HG03460 (cell line): ENCODE results near the gene NCOA7.
"Not testable (repeated sequence)": the region's sequence is repeated elsewhere in the genome, so short reads cannot be mapped to it uniquely, and the experiment has no call there.

ENCODE experiments used
- ATAC-seq: cut with Tn5 transposase; IDR thresholded peaks from one replicate; pipeline ENCODE4 v1.9.1; 2021; ENCODE audit not compliant: unreplicated experiment

The NCOA7 gene

DNA sequence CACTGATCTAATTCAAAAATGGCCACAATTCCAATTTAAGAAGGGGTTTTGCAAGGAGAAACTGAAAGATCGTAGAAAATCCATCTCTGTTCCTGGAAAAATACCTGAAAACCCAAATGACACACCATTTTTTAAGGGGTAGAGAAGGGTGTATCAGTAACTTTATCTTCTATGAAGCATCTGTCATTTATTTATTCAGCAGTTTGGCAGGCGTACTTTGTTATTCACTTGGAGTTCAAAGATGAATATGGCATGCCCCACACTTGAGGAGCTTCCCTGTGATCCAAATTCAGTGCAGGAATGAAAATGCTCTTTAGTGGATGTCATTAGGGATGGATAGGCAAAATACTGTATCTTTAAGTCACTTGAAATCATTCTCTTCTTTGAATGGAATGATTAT lies 173.1 kb downstream of the NCOA7 start:
- ATAC-seq, result no peak

DNA sequence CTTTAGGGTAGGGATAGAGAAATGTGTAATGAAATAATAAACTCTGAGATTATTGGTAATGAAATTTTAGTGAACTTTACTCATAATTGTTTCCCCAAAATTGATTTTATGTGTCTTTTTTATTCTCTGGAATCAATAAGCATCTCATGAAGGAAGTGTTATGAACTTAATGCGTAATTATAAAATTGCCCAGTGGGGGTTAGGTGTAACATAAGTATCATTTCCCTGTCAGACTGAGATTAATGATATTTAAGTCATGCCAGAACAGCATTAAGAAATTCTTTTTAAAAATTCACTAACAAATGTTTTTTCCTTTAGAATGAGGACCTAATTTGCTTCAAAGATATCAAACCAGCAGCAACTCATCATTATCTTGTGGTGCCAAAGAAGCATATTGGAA lies 175.8 kb downstream of the NCOA7 start:
- ATAC-seq, result no peak

DNA sequence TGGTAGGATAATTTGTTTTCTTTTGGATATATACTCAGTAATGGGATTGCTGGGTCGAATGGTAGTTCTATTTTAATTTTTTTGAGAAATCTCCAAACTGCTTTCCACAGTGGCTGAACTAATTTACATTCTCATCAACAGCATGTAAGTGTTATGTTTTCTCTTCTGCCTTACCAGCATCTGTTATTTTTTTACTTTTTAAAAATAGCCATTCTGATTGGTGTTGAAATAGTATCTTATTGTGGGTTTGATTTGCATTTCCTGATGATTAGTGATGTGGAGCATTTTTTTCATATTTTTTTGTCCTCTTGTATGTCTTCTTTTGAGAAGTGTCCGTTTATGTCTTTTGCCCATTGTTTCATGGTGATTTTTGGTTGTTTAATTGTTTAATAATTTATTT lies 177.7 kb downstream of the NCOA7 start:
- no peak for ATAC-seq

DNA sequence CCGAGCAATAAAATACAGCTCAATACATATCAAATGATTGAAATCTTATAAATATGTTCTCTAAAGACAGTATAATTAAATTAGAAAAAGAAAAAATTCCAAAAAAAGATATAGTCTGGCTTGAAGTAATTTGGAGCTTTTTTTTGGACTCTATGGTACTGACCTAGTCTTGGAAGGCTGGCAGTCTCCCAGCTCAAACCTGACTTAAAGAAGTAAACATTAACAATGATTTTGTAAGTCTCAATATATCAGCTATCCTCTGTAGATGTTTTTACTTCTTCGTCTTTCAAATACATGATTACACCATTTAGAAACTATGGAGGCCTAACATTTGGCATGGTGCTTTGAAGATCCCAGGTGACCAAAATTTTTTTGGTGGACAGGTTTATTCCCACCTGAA lies 180.0 kb downstream of the NCOA7 start:
- no peak for ATAC-seq

DNA sequence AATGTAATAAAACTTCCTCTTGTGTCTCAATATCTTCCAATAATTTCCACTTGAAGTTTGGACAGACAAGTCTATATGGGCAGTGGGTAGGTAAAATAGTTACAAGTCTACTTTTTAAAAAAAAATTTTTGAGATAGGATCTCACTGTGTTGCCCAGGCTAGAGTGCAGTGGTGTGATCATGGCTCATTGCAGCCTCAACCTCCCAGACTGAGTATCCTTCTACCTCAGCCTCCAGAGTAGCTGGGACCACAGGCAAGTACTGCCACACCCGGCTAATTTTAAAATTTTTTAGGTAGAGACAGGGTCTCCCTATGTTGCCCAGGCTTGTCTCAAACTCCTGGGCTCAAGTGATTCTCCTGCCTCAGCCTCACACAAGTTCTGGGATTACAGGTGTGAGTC lies 181.7 kb downstream of the NCOA7 start:
- ATAC-seq, result not testable (repeated sequence)

DNA sequence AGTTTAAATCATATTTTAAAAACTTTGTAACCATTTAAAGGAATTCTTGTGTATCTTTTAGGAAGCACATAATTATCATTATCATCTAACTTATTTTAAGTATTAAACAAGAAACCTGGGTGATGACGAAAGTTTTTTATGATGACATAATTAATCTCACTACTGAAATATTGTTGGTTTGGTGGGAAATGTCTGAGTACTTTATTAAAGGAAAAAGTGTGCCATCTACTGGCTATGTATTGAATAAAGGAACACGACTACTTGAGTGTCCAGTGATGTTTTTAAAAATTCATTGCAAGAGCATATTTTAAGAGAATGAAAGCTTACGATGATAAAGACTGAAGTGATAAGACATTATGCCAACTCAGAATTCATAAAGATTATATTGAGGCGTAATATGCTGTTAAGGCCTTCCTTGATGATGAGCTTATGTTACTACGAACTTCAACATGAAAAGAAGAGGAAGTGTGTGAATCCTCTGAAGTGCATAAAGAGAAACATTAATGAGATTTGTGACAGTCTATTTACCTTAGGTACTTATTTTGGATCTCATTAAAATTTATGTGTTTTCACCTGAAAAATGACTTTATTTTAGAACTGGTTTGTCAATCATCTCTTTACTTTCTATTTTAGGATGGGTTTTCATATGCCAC lies 183.6 kb downstream of the NCOA7 start:
- peak; percentile 81 for ATAC-seq

DNA sequence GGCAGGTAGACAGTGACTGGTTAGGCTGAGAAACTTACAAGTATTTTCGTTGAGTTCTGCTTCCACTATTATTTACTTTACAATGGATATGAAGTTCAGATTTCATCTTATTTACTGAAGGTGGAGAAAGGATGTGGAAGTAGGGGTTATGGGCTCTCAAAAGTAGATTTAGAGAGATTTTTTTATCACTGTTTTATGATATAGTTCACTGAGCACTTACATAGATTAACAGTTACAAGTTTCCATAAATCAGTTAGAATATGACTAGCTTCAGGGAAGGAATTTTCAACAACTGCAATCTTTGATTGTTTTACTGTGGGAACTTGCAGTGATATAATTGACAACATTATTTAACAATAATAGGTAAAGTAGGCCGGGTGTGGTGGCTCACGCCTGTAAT lies 188.3 kb downstream of the NCOA7 start:
- ATAC-seq, result no peak
